Endothelial cell (in vitro differentiated cells): ENCODE measurements around the gene COL5A2. TPM values are rescaled to one million over a fixed set of nuclear protein-coding genes. Genes with fewer than 3 reads are reported as not detected.

Source experiments
- DNase-seq: peaks from one replicate; pipeline ENCODE4 v3.0.0; 2021; ENCODE audit warnings: low spot score
- H3K27ac Mint-ChIP-seq: one replicate; pipeline ENCODE4 v1.8.0; 2021; ENCODE audit warnings: mixed read lengths, inconsistent platforms; ENCODE audit not compliant: unreplicated experiment
- H3K27me3 Mint-ChIP-seq: one replicate; pipeline ENCODE4 v1.8.0; 2021; ENCODE audit warnings: mild to moderate bottlenecking, moderate library complexity, mixed read lengths, inconsistent platforms; ENCODE audit not compliant: unreplicated experiment
- H3K36me3 Mint-ChIP-seq: one replicate; pipeline ENCODE4 v1.8.0; 2021; ENCODE audit warnings: mild to moderate bottlenecking, low read depth, mixed read lengths, inconsistent platforms; ENCODE audit not compliant: unreplicated experiment
- H3K4me1 Mint-ChIP-seq: one replicate; pipeline ENCODE4 v1.8.0; 2021; ENCODE audit warnings: mild to moderate bottlenecking, mixed read lengths, inconsistent platforms; ENCODE audit not compliant: unreplicated experiment
- H3K4me3 Mint-ChIP-seq: one replicate; pipeline ENCODE4 v1.8.0; 2021; ENCODE audit warnings: mild to moderate bottlenecking, mixed read lengths, inconsistent platforms; ENCODE audit not compliant: unreplicated experiment
- H3K9me3 Mint-ChIP-seq: one replicate; pipeline ENCODE4 v1.8.0; 2021; ENCODE audit warnings: mixed read lengths, inconsistent platforms; ENCODE audit not compliant: unreplicated experiment
- CTCF ChIP-seq: fragments of 200-600 bp; sonication (generic); IDR thresholded peaks from one replicate; pipeline ENCODE4 v1.5.0; 2021; ENCODE audit warnings: antibody characterized with exemption; ENCODE audit not compliant: unreplicated experiment
- microRNA-seq: library from miRNA; unstranded; fragments of <30 nt; microRNA quantifications from one replicate; pipeline ENCODE4, GENCODE V29; 2020; ENCODE audit not compliant: unreplicated experiment
- total RNA-seq: library from RNA; stranded (reverse); fragmentation: NEBNext Ultra II Directional; extraction: Animal tissue kit (Norgen Biotek cat#: 25700); gene quantifications from one replicate; pipeline ENCODE4 v1.2.1, GENCODE V29; 2021; ENCODE audit not compliant: unreplicated experiment

COL5A2 gene
- total RNA-seq, 1 donor from 2014 or later, result 243 TPM

GRCh38 chr2:188983427-188984064 lies 196.0 kb downstream of the COL5A2 start:
- peaks cover 6% of the 10 kb centered on the region for H3K4me1 Mint-ChIP-seq
- DNase-seq, result no peak

More at GRCh38 chr2:188983427-188984064, 196.0 kb downstream of the COL5A2 start:
- peak; percentile 73 for TF ChIP-seq CTCF
- H3K27me3 Mint-ChIP-seq, result no peaks in the 10 kb centered on the region
- no peak overlapping the region for H3K4me3 Mint-ChIP-seq
- H3K36me3 Mint-ChIP-seq, result no peaks in the 10 kb centered on the region
- H3K27ac Mint-ChIP-seq, result no peak overlapping the region
- H3K9me3 Mint-ChIP-seq, result no peaks in the 10 kb centered on the region

Small RNA genes lying within 50 kb of the gene (microRNA-seq; reads per million reads assigned to microRNA genes)
- gene MIR3129 (3.8 reads per million, percentile 43 among the genes with 10 or more reads in this experiment), gene MIR3606 (not detected)

Other genes with a start within 250 kb of the COL5A2 start
- gene COL3A1, start 205.4 kb downstream of the COL5A2 start, total RNA-seq, result 0.31 TPM